ENCODE results near the gene CTBP1. TPM values are rescaled to one million over a fixed set of nuclear protein-coding genes. Genes with fewer than 3 reads are reported as not detected.

The CTBP1 gene
- total RNA-seq, 2 experiments from 2014 or later = 223 to 242 TPM

- no peak for DNase-seq
- ChIA-PET CTCF (no interaction called here), POLR2A (no interaction called here)
- H3K27ac Mint-ChIP-seq = peak overlapping the region; percentile 13
- H3K36me3 Mint-ChIP-seq (ENCODE audit: low read depth) = peaks cover 30% of the 10 kb centered on the region
- H3K27me3 Mint-ChIP-seq = no peaks in the 10 kb centered on the region
- H3K4me1 Mint-ChIP-seq = peaks cover 45% of the 10 kb centered on the region
- H3K9me3 Mint-ChIP-seq = no peaks in the 10 kb centered on the region
- peak overlapping the region; percentile 86 for H3K4me3 Mint-ChIP-seq
Observed at GRCh38 chr4:1245481-1246051, 3.4 kb downstream of the CTBP1 start.

DNA sequence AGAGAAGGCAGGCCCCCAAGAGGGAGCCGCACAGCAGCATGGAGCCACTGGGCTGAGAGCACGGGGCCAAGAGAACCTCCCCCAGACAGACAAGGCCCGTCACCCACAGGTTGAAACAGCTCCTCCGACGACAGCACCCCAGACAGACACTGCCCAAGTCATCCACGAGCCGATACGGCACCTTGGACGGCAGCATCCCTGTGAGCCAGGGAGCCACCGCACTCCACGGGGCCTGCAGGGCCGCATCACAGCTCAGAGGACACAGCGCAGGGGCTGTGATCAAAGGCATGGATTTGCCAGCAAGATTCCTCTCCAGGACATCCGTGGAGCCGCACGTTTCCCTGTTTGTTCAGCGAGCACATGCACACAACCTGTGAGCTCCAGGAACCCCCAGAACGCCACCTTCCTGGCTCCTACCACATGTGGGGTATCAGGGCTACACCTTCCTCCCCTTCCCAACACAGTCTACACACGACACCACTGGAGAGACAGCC lies 3.9 kb downstream of the CTBP1 start:
- Mint-ChIP-seq H3K4me3 (peak overlapping the region; percentile 54), H3K36me3 (ENCODE audit: low read depth) (peaks cover 25% of the 10 kb centered on the region), H3K4me1 (peaks cover 40% of the 10 kb centered on the region), H3K27me3 (no peaks in the 10 kb centered on the region), H3K9me3 (no peaks in the 10 kb centered on the region), H3K27ac (peak overlapping the region; percentile 33)
- CTCF ChIA-PET = interaction anchor here (1.3 kb wide), 1 partner anchor 12 kb away, joined by 3 read pairs; no protein-coding TSS in a partner anchor
- POLR2A ChIA-PET = no interaction called here
- no peak for DNase-seq

GRCh38 chr4:1244081-1244977 lies 4.6 kb downstream of the CTBP1 start:
- DNase-seq = no peak
- H3K4me1 Mint-ChIP-seq = peaks cover 36% of the 10 kb centered on the region
- H3K4me3 Mint-ChIP-seq = no peak overlapping the region
- H3K9me3 Mint-ChIP-seq = no peaks in the 10 kb centered on the region
- H3K36me3 Mint-ChIP-seq (ENCODE audit: low read depth) = peaks cover 25% of the 10 kb centered on the region
- CTCF ChIA-PET = interaction anchor here (1.3 to 1.5 kb wide), 3 partner anchors 13 to 24 kb away, joined by 3 to 6 read pairs (median 3); no protein-coding TSS in a partner anchor
- no peaks in the 10 kb centered on the region for H3K27me3 Mint-ChIP-seq
- peak overlapping the region; percentile 33 for H3K27ac Mint-ChIP-seq
- POLR2A ChIA-PET = no interaction called here

GRCh38 chr4:1243451-1244080 lies 5.4 kb downstream of the CTBP1 start:
- H3K4me1 Mint-ChIP-seq = peaks cover 36% of the 10 kb centered on the region
- no peak for DNase-seq
- no peak overlapping the region for H3K4me3 Mint-ChIP-seq
- no peaks in the 10 kb centered on the region for H3K27me3 Mint-ChIP-seq
- CTCF ChIA-PET = interaction anchor here (1.3 to 1.5 kb wide), 3 partner anchors 14 to 24 kb away, joined by 3 to 6 read pairs (median 3); no protein-coding TSS in a partner anchor
- peak overlapping the region; percentile 13 for H3K27ac Mint-ChIP-seq
- POLR2A ChIA-PET = no interaction called here
- no peaks in the 10 kb centered on the region for H3K9me3 Mint-ChIP-seq
- H3K36me3 Mint-ChIP-seq (ENCODE audit: low read depth) = peaks cover 30% of the 10 kb centered on the region

- POLR2A ChIA-PET = no interaction called here
- no peak for DNase-seq
- Mint-ChIP-seq H3K27me3 (no peaks in the 10 kb centered on the region), H3K9me3 (no peaks in the 10 kb centered on the region), H3K4me1 (peaks cover 36% of the 10 kb centered on the region), H3K4me3 (no peak overlapping the region), H3K36me3 (ENCODE audit: low read depth) (peaks cover 34% of the 10 kb centered on the region), H3K27ac (no peak overlapping the region)
- CTCF ChIA-PET = interaction anchor here (1.5 kb wide), 1 partner anchor 25 kb away, joined by 6 read pairs; no protein-coding TSS in a partner anchor
Observed at GRCh38 chr4:1242506-1243450, 6.2 kb downstream of the CTBP1 start.

DNA sequence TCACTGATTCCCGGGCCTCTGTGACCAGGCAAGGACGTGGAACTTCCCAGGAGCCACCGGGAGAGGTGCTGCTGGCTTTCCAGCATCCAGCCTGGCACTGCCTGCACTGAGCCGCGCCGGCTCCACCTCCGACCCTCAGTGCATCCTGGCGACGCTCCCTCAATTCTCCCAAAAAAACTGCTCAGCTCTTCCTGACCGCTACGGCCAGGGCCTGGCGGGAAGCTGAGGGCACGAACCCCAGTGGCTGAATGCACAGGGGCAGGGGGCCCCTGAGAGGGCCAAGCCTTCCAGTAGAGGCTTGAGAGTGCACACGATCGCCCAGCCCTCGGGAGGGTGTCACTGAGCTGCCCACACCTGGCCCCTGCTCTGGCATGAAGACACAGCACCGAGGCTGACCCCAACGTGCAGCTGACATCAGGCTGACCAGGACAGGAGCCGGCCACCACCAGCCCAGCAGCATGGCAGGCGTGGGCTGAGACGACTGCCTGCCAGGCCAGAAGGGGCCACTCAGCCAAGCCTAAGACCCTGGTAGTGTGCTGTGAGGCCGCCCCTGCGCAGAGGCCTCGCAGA lies 6.9 kb downstream of the CTBP1 start:
- H3K4me3 Mint-ChIP-seq = no peak overlapping the region
- CTCF ChIA-PET = no interaction called here
- peaks cover 32% of the 10 kb centered on the region for H3K36me3 Mint-ChIP-seq (ENCODE audit: low read depth)
- no peak for DNase-seq
- no peak overlapping the region for H3K27ac Mint-ChIP-seq
- H3K27me3 Mint-ChIP-seq = no peaks in the 10 kb centered on the region
- POLR2A ChIA-PET = no interaction called here
- peaks cover 35% of the 10 kb centered on the region for H3K4me1 Mint-ChIP-seq
- H3K9me3 Mint-ChIP-seq = no peaks in the 10 kb centered on the region

- CTCF ChIA-PET = no interaction called here
- no peaks in the 10 kb centered on the region for H3K9me3 Mint-ChIP-seq
- H3K4me1 Mint-ChIP-seq = peaks cover 30% of the 10 kb centered on the region
- H3K4me3 Mint-ChIP-seq = no peak overlapping the region
- H3K27me3 Mint-ChIP-seq = no peaks in the 10 kb centered on the region
- no peak overlapping the region for H3K27ac Mint-ChIP-seq
- H3K36me3 Mint-ChIP-seq (ENCODE audit: low read depth) = peaks cover 28% of the 10 kb centered on the region
- POLR2A ChIA-PET = no interaction called here
- no peak for DNase-seq
Observed at GRCh38 chr4:1241466-1241935, 7.4 kb downstream of the CTBP1 start.

GRCh38 chr4:1240721-1241465 lies 8.0 kb downstream of the CTBP1 start:
- ChIA-PET CTCF (no interaction called here), POLR2A (no interaction called here)
- Mint-ChIP-seq H3K27me3 (no peaks in the 10 kb centered on the region), H3K27ac (no peak overlapping the region), H3K4me3 (no peak overlapping the region), H3K4me1 (peaks cover 24% of the 10 kb centered on the region), H3K9me3 (no peaks in the 10 kb centered on the region), H3K36me3 (ENCODE audit: low read depth) (peaks cover 24% of the 10 kb centered on the region)
- DNase-seq = no peak

DNA sequence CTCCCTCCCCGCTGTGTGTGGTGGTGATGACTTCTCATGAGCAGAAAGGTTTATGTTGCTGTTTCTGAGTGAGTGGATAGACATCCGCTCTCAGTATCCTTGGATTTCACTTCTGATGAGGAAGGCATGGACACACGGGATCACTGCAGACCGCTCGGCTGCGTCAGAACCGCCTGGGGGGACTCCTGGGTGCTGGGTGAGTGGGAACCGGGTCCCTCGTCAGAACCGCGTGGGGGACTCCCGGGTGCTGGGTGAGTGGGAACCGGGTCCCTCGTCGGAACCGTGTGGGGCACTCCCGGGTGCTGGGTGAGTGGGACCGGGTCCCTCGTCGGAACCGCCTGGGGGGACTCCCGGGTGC lies 9.0 kb downstream of the CTBP1 start:
- H3K27ac Mint-ChIP-seq = no peak overlapping the region
- no peak overlapping the region for H3K4me3 Mint-ChIP-seq
- CTCF ChIA-PET = no interaction called here
- H3K36me3 Mint-ChIP-seq (ENCODE audit: low read depth) = peaks cover 31% of the 10 kb centered on the region
- no peaks in the 10 kb centered on the region for H3K27me3 Mint-ChIP-seq
- H3K9me3 Mint-ChIP-seq = no peaks in the 10 kb centered on the region
- no peak for DNase-seq
- POLR2A ChIA-PET = no interaction called here
- H3K4me1 Mint-ChIP-seq = peaks cover 18% of the 10 kb centered on the region

- H3K27ac Mint-ChIP-seq = no peak overlapping the region
- CTCF ChIA-PET = no interaction called here
Observed at GRCh38 chr4:1239141-1239949, 9.6 kb downstream of the CTBP1 start.

GRCh38 chr4:1238676-1239000 lies 10.3 kb downstream of the CTBP1 start:
- no peaks in the 10 kb centered on the region for H3K9me3 Mint-ChIP-seq
- H3K27ac Mint-ChIP-seq = no peak overlapping the region
- ChIA-PET POLR2A (no interaction called here), CTCF (no interaction called here)
- no peak overlapping the region for H3K4me3 Mint-ChIP-seq
- no peak for DNase-seq
- H3K36me3 Mint-ChIP-seq (ENCODE audit: low read depth) = peaks cover 42% of the 10 kb centered on the region
- peaks cover 13% of the 10 kb centered on the region for H3K4me1 Mint-ChIP-seq
- H3K27me3 Mint-ChIP-seq = no peaks in the 10 kb centered on the region

More at GRCh38 chr4:1239141-1239949, 9.6 kb downstream of the CTBP1 start:
- H3K36me3 Mint-ChIP-seq (ENCODE audit: low read depth) = peaks cover 37% of the 10 kb centered on the region
- POLR2A ChIA-PET = no interaction called here
- DNase-seq = no peak
- H3K27me3 Mint-ChIP-seq = no peaks in the 10 kb centered on the region
- H3K4me3 Mint-ChIP-seq = no peak overlapping the region
- H3K9me3 Mint-ChIP-seq = no peaks in the 10 kb centered on the region
- peaks cover 13% of the 10 kb centered on the region for H3K4me1 Mint-ChIP-seq

All from activated CD4-positive, alpha-beta T cell treated with anti-CD3 and anti-CD28 coated beads, Interleukin-2, amount 10 ng/mL, durations not matched to agents 7 days and 5 days (primary cell).